Mesenchymal stem cell (in vitro differentiated cells and primary cell): ENCODE measurements around the gene TRIM2.

Experiments used
- DNase-seq: peaks from one replicate; pipeline ENCODE4 v3.0.0-alpha.2; 2013
- H2AFZ ChIP-seq: one replicate; pipeline ENCODE4 v1.6.1; 2013; ENCODE audit warnings: low read depth, mild to moderate bottlenecking, control low read depth, inconsistent platforms, low read length, moderate library complexity
- H2AK5ac ChIP-seq: 2 replicates; pipeline ENCODE4 v1.6.1; 2013; ENCODE audit warnings: low read length, moderate library complexity, mild to moderate bottlenecking, inconsistent platforms; ENCODE audit not compliant: severe bottlenecking
- H2BK120ac ChIP-seq: one replicate; pipeline ENCODE4 v1.6.1; 2013; ENCODE audit warnings: low read depth, mild to moderate bottlenecking, inconsistent platforms, low read length, moderate library complexity
- H2BK12ac ChIP-seq, 2 experiments: one replicate each; pipeline ENCODE4 v1.6.1; 2013; ENCODE audit warnings: inconsistent platforms in 2 of 2, low read length in 2 of 2, mild to moderate bottlenecking in 2 of 2, moderate library complexity in 2 of 2, control low read depth in 1 of 2
- H2BK15ac ChIP-seq: one replicate; pipeline ENCODE4 v1.6.1; 2013; ENCODE audit warnings: mild to moderate bottlenecking, low read depth, inconsistent platforms; ENCODE audit not compliant: poor library complexity, severe bottlenecking
- H2BK5ac ChIP-seq: 2 replicates; pipeline ENCODE4 v1.6.1; 2013; ENCODE audit warnings: low read depth, mild to moderate bottlenecking, low read length, control low read depth, inconsistent platforms; ENCODE audit not compliant: poor library complexity, severe bottlenecking
- H3K14ac ChIP-seq, 2 experiments: one replicate each; pipeline ENCODE4 v1.6.1; 2013; ENCODE audit warnings: inconsistent platforms in 2 of 2, low read length in 2 of 2, control low read depth in 1 of 2, mild to moderate bottlenecking in 1 of 2, moderate library complexity in 1 of 2
- H3K18ac ChIP-seq, 2 experiments: one replicate each; pipeline ENCODE4 v1.6.1; 2013; ENCODE audit warnings: inconsistent platforms in 2 of 2, low read length in 2 of 2, control low read depth in 1 of 2, low read depth in 1 of 2, mild to moderate bottlenecking in 1 of 2
- H3K23ac ChIP-seq, 2 experiments: one replicate each; pipeline ENCODE4 v1.6.1; 2013; ENCODE audit warnings: inconsistent platforms in 2 of 2, low read length in 2 of 2, mild to moderate bottlenecking in 2 of 2, moderate library complexity in 2 of 2, control low read depth in 1 of 2
- H3K27ac ChIP-seq: 2 replicates; pipeline ENCODE4 v1.5.1; 2013; ENCODE audit warnings: mild to moderate bottlenecking, moderate library complexity, low read length, control low read depth, inconsistent platforms; ENCODE audit not compliant: poor library complexity, severe bottlenecking
- H3K27me3 ChIP-seq, 2 experiments: 2 replicates each; pipeline versions ENCODE4 v1.6.1 to v1.7.0; 2013; ENCODE audit warnings: low read length in 2 of 2, mild to moderate bottlenecking in 2 of 2, moderate library complexity in 2 of 2, control low read depth in 1 of 2, inconsistent platforms in 1 of 2; ENCODE audit not compliant: control insufficient read depth in 1 of 2, insufficient read depth in 1 of 2
- H3K36me3 ChIP-seq, 2 experiments: 2 replicates each; pipeline versions ENCODE4 v1.6.1 to v1.7.0; 2013; ENCODE audit warnings: low read length in 2 of 2, control low read depth in 1 of 2, inconsistent platforms in 1 of 2, low read depth in 1 of 2, mild to moderate bottlenecking in 1 of 2; ENCODE audit not compliant: insufficient read depth in 2 of 2, control insufficient read depth in 1 of 2
- H3K4ac ChIP-seq, 2 experiments: one replicate each; pipeline ENCODE4 v1.6.1; 2013; ENCODE audit warnings: inconsistent platforms in 2 of 2, low read length in 2 of 2, mild to moderate bottlenecking in 2 of 2, moderate library complexity in 2 of 2, control low read depth in 1 of 2, low read depth in 1 of 2
- H3K4me1 ChIP-seq: 2 replicates; pipeline ENCODE4 v1.6.1; 2013; ENCODE audit warnings: low read depth, low read length, control low read depth; ENCODE audit not compliant: control insufficient read depth, insufficient read depth
- H3K4me2 ChIP-seq: 2 replicates; pipeline ENCODE4 v1.6.1; 2013; ENCODE audit warnings: low read length, mild to moderate bottlenecking, inconsistent platforms; ENCODE audit not compliant: poor library complexity, severe bottlenecking
- H3K4me3 ChIP-seq, 2 experiments: 2 replicates each; pipeline versions ENCODE4 v1.5.1 to v1.7.0; 2013; ENCODE audit warnings: low read length in 2 of 2, mild to moderate bottlenecking in 2 of 2, control low read depth in 1 of 2, low read depth in 1 of 2; ENCODE audit not compliant: insufficient read depth in 1 of 2
- H3K79me1 ChIP-seq: replicated peaks from 2 replicates; pipeline ENCODE4 v1.6.1; 2013; ENCODE audit warnings: mild to moderate bottlenecking, control low read depth, low read length, inconsistent platforms; ENCODE audit not compliant: poor library complexity, severe bottlenecking
- H3K9ac ChIP-seq: 2 replicates; pipeline ENCODE4 v1.7.0; 2013; ENCODE audit warnings: mild to moderate bottlenecking, low read length, moderate library complexity
- H3K9me3 ChIP-seq: 2 replicates; pipeline ENCODE4 v1.7.0; 2013; ENCODE audit warnings: mild to moderate bottlenecking, low read length; ENCODE audit not compliant: control insufficient read depth
- H4K8ac ChIP-seq: one replicate; pipeline ENCODE4 v1.6.1; 2013; ENCODE audit warnings: inconsistent platforms, mild to moderate bottlenecking, low read length, moderate library complexity
- H4K91ac ChIP-seq: one replicate; pipeline ENCODE4 v1.6.1; 2013; ENCODE audit warnings: mild to moderate bottlenecking, low read length, inconsistent platforms
- WGBS: methylation state at CpG from one replicate; pipeline ENCODE4 v1.1.7; 2013; ENCODE audit warnings: mixed read lengths; 5-methylcytosine and 5-hydroxymethylcytosine counted together

Gene TRIM2

DNA sequence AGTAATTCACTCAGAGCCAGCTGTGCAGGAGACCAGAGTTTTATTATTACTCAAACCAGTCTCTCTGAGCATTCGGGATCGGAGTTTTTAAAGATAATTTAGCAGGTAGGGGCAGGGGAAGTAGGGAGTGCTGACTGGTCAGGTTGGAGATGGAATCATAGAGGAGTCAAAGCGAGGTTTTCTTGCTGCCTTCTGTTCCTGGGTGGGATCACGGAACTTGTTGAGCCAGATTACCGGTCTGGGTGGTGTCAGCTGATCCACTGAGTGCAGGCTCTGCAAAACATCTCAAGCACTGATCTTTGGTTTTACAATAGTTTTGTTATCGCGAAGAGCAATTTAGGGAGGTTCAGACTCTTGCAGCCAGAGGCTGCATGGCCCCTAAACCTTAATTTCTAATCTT lies 63.6 kb downstream of the TRIM2 start:
- peaks cover 2% of the 10 kb centered on the region for H3K4me1 ChIP-seq
- H2BK5ac ChIP-seq = no peak overlapping the region
- no peaks in the 10 kb centered on the region for H3K9me3 ChIP-seq
- H3K4me3 ChIP-seq = no peak overlapping the region
- no peak for DNase-seq
- no peak overlapping the region for H3K4me2 ChIP-seq
- peaks cover 18% of the 10 kb centered on the region for H3K79me1 ChIP-seq
- H2AK5ac ChIP-seq = no peak overlapping the region
- WGBS = 93% methylated on average over 7 of the region's 7 CpGs
- H3K27ac ChIP-seq = no peak overlapping the region
- no peak overlapping the region for H3K9ac ChIP-seq
- H2BK15ac ChIP-seq = no peak overlapping the region
- no peaks in the 10 kb centered on the region for H3K27me3 ChIP-seq
- peaks cover 7 to 9% of the 10 kb centered on the region in 2 experiments for H3K36me3 ChIP-seq
- no peak overlapping the region for H4K91ac ChIP-seq
- no peak overlapping the region for H3K14ac ChIP-seq
- H3K18ac ChIP-seq = no peak overlapping the region
- H4K8ac ChIP-seq = no peak overlapping the region
- no peak overlapping the region for H2BK12ac ChIP-seq
- no peak overlapping the region for H3K4ac ChIP-seq
- no peak overlapping the region for H3K23ac ChIP-seq
- H2AFZ ChIP-seq = no peak overlapping the region
- H2BK120ac ChIP-seq = no peak overlapping the region

DNA sequence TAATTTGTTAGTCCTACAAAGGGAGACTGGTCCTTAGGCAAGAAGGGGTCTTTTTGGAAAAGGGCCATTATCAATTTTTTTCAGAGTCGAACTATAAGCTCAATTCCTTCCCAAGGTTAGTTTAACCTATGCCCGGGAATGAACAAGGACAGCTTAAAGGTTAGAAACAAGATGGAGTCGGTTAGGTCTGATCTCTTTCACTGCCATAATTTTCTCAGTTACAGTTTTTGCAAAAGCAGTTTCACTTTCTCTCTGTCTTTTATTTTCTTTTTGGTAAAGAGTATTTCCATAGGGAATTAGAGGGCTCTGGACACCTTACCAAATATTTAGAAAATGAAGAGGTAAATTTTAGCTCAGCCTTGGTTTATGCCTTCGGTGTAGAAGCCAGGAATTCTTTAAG lies 64.1 kb downstream of the TRIM2 start:
- Histone ChIP-seq H3K36me3 (peaks cover 7 to 9% of the 10 kb centered on the region in 2 experiments), H2BK5ac (no peak overlapping the region)

DNA sequence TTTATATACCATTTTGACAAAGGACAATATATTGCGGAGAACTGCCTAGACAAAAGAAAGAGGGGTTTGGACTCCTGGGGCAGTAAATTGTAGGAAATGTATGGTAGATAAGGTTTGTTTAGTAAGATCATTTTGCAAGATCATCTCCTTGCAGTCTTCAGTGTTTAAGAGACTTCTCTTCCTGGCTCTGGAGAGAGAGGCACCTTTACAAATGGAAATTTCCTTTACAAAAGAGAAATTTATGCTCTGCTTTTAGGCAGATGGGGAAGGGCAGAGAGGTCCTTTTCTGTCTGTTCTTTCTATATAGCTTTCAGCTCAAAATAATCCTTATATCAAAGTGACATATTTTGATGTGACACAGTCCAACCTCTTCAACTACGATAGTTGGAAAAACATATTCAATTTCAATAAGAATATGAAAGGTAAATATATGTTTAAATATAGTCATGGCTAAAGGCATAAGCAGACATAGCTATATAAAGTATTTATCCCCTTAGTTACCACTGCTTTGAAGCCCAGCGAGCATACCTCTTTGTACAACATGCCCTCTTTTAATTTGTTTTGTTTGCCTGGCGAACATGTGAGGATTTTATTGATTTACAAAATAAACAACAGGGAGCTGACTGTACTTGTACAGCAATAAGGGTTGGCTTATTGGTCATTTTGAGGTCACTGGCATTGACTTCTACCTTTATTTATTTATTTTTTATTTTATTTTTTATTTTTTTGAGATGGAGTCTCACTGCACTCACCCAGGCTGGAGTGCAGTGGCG lies 65.2 kb downstream of the TRIM2 start:
- no peak overlapping the region for H2AFZ ChIP-seq
- DNase-seq = no peak
- no peak overlapping the region for H2BK5ac ChIP-seq
- H4K91ac ChIP-seq = no peak overlapping the region
- H3K9me3 ChIP-seq = no peaks in the 10 kb centered on the region
- no peak overlapping the region for H2BK120ac ChIP-seq
- no peak overlapping the region for H2BK15ac ChIP-seq
- H2BK12ac ChIP-seq = no peak overlapping the region
- H3K79me1 ChIP-seq = peaks cover 20% of the 10 kb centered on the region
- peaks cover 2% of the 10 kb centered on the region for H3K4me1 ChIP-seq
- no peaks in the 10 kb centered on the region for H3K27me3 ChIP-seq
- 89% methylated on average over 4 of the region's 5 CpGs for WGBS
- no peak overlapping the region for H2AK5ac ChIP-seq
- H3K36me3 ChIP-seq = peaks cover 7 to 9% of the 10 kb centered on the region in 2 experiments
- no peak overlapping the region for H3K9ac ChIP-seq
- H3K18ac ChIP-seq = no peak overlapping the region
- H4K8ac ChIP-seq = no peak overlapping the region
- H3K14ac ChIP-seq = no peak overlapping the region
- H3K4me3 ChIP-seq = no peak overlapping the region
- H3K23ac ChIP-seq = no peak overlapping the region
- H3K4ac ChIP-seq = no peak overlapping the region
- no peak overlapping the region for H3K27ac ChIP-seq
- no peak overlapping the region for H3K4me2 ChIP-seq

More for the DNA sequence above, 64.1 kb downstream of the TRIM2 start:
- H3K9me3 ChIP-seq = no peaks in the 10 kb centered on the region
- H3K79me1 ChIP-seq = peaks cover 16% of the 10 kb centered on the region
- no peak overlapping the region for H3K4me3 ChIP-seq
- no peak overlapping the region for H3K9ac ChIP-seq
- H3K4ac ChIP-seq = no peak overlapping the region
- H3K4me1 ChIP-seq = peaks cover 2% of the 10 kb centered on the region
- H3K18ac ChIP-seq = no peak overlapping the region
- DNase-seq = no peak
- H2AFZ ChIP-seq = no peak overlapping the region
- H2AK5ac ChIP-seq = no peak overlapping the region
- no peak overlapping the region for H2BK120ac ChIP-seq
- no peak overlapping the region for H2BK12ac ChIP-seq
- no peak overlapping the region for H3K23ac ChIP-seq
- WGBS = 90% methylated on average over 4 of the region's 4 CpGs
- H3K4me2 ChIP-seq = no peak overlapping the region
- H2BK15ac ChIP-seq = no peak overlapping the region
- no peak overlapping the region for H4K91ac ChIP-seq
- no peak overlapping the region for H3K14ac ChIP-seq
- H3K27ac ChIP-seq = no peak overlapping the region
- no peaks in the 10 kb centered on the region for H3K27me3 ChIP-seq
- H4K8ac ChIP-seq = no peak overlapping the region

DNA sequence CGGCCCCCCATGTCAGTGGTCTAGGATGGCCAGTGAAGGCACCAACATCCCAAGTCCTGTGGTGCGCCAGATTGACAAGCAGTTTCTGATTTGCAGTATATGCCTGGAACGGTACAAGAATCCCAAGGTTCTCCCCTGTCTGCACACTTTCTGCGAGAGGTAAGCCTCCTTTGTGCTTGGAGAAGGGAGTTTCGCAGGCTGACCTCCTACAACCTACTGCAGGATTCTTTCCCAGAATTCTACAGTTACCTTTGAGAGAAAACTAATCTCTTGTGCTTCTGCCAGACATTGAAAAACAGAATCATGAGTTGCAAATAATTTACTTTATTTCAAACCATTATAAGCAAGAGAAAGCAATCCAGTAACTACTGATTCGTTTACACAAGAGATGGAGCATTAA lies 66.1 kb downstream of the TRIM2 start:
- peaks cover 7 to 9% of the 10 kb centered on the region in 2 experiments for H3K36me3 ChIP-seq
- no peak overlapping the region for H2BK120ac ChIP-seq
- H3K9me3 ChIP-seq = no peaks in the 10 kb centered on the region
- no peak overlapping the region for H2BK15ac ChIP-seq
- no peak overlapping the region for H3K9ac ChIP-seq
- H4K91ac ChIP-seq = no peak overlapping the region
- H4K8ac ChIP-seq = no peak overlapping the region
- H3K4ac ChIP-seq = no peak overlapping the region
- no peak overlapping the region for H3K4me2 ChIP-seq
- no peak overlapping the region for H2AFZ ChIP-seq
- DNase-seq = no peak
- H3K18ac ChIP-seq = no peak overlapping the region
- H3K23ac ChIP-seq = no peak overlapping the region
- WGBS = 98% methylated on average over 5 of the region's 6 CpGs
- H3K4me1 ChIP-seq = peaks cover 2% of the 10 kb centered on the region
- H2BK5ac ChIP-seq = no peak overlapping the region
- H2AK5ac ChIP-seq = no peak overlapping the region
- no peak overlapping the region for H2BK12ac ChIP-seq
- no peak overlapping the region for H3K4me3 ChIP-seq
- H3K27ac ChIP-seq = no peak overlapping the region
- H3K14ac ChIP-seq = no peak overlapping the region
- H3K79me1 ChIP-seq = peaks cover 26% of the 10 kb centered on the region
- H3K27me3 ChIP-seq = no peaks in the 10 kb centered on the region
